ENCODE results near the gene DNAJA4. TPM values are rescaled to one million over a fixed set of nuclear protein-coding genes. Genes with fewer than 3 reads are reported as not detected.

DNAJA4 gene
- total RNA-seq, 4 donors from 2014 or later = 36.9 to 66.8 (median 48.6) TPM

DNA sequence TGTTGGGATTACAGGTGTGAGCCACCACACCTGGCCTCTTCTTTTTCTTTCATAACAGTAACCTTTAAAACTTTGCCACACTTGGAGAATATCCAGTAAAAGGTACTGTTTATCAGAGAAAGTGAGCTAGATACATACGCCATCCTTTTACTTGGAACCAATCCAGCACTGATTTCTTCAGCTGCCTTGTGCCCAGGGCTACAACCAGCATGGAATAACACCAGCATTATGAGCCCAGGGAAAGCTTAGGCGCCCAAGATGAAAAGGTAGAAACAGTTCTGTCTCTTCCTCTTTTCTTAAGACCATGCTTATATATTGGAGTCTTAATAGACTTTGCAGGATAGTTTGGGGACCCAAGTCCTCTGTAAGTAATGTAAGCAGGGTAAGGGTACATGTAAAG is 26.7 kb downstream of the DNAJA4 start:
- intact Hi-C loops (cut with DNase I; ENCODE audit: low total_unique reads) = no loop called here
- no peak for TF ChIP-seq POLR2A (IDR thresholded peaks at IDR 0.05)
- TF ChIP-seq, protein P1, sequence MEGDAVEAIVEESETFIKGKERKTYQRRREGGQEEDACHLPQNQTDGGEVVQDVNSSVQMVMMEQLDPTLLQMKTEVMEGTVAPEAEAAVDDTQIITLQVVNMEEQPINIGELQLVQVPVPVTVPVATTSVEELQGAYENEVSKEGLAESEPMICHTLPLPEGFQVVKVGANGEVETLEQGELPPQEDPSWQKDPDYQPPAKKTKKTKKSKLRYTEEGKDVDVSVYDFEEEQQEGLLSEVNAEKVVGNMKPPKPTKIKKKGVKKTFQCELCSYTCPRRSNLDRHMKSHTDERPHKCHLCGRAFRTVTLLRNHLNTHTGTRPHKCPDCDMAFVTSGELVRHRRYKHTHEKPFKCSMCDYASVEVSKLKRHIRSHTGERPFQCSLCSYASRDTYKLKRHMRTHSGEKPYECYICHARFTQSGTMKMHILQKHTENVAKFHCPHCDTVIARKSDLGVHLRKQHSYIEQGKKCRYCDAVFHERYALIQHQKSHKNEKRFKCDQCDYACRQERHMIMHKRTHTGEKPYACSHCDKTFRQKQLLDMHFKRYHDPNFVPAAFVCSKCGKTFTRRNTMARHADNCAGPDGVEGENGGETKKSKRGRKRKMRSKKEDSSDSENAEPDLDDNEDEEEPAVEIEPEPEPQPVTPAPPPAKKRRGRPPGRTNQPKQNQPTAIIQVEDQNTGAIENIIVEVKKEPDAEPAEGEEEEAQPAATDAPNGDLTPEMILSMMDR (IDR thresholded peaks at IDR 0.05) = no peak
- WGBS, 2 donors = 38 to 55% methylated on average over 2 of the region's 2 CpGs
- H3K4me3 ChIP-seq (ENCODE audit: low read depth, poor library complexity, severe bottlenecking) = no peak overlapping the region
- peak in 1 of 2 donors; percentile 57 for DNase-seq (ENCODE audit: low spot score in 2 of 2)

DNA sequence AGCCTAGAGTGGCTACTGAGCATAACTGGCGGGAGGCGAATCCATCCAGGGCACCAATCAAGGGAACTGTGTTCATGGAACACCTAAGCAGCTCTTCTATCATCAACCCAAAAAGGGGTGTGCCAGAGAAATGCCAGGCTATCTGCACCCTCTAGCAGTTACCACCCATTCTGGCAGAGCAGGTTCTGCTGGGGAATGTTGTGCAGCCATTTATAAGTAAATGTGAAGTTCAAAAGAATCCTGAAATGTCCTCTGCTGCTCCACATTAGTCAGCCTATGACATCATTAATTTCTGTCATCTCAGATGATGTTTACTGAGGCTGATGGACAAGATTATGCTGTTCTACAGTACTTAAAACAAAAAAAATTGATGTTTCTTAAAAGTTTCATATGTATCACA is 27.3 kb downstream of the DNAJA4 start:
- DNase-seq (ENCODE audit: low spot score in 2 of 2) = peak in 1 of 2 donors; percentile 39
- intact Hi-C loops (cut with DNase I; ENCODE audit: low total_unique reads) = no loop called here
- H3K4me3 ChIP-seq (ENCODE audit: low read depth, poor library complexity, severe bottlenecking) = no peak overlapping the region
- no peak for TF ChIP-seq POLR2A (IDR thresholded peaks at IDR 0.05)
- TF ChIP-seq, protein P1 (IDR thresholded peaks at IDR 0.05) = no peak
- 69 to 91% methylated on average over 2 of the region's 2 CpGs for WGBS, 2 donors

DNA sequence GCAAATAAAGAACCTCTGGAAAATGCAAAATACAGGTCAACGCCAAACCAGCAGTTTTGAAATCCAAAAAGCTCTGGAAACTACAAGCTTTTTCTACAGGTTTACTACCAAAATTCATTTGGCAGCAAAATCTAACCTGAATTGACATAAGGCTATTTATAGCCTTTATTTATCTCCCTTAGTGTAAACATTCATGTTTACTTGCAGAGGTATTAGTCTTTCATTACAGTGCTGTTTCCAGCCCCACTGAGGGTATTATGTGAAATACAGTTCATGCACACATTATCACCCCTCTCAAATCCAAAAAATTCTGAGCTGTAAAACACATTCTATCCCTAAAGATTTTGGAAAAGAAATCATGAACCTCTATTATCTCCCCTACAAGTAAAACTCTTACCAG is 27.9 kb downstream of the DNAJA4 start:
- intact Hi-C loops (cut with DNase I; ENCODE audit: low total_unique reads) = no loop called here
- 53 to 91% methylated on average over 1 of the region's 1 CpG for WGBS, 2 donors

DNA sequence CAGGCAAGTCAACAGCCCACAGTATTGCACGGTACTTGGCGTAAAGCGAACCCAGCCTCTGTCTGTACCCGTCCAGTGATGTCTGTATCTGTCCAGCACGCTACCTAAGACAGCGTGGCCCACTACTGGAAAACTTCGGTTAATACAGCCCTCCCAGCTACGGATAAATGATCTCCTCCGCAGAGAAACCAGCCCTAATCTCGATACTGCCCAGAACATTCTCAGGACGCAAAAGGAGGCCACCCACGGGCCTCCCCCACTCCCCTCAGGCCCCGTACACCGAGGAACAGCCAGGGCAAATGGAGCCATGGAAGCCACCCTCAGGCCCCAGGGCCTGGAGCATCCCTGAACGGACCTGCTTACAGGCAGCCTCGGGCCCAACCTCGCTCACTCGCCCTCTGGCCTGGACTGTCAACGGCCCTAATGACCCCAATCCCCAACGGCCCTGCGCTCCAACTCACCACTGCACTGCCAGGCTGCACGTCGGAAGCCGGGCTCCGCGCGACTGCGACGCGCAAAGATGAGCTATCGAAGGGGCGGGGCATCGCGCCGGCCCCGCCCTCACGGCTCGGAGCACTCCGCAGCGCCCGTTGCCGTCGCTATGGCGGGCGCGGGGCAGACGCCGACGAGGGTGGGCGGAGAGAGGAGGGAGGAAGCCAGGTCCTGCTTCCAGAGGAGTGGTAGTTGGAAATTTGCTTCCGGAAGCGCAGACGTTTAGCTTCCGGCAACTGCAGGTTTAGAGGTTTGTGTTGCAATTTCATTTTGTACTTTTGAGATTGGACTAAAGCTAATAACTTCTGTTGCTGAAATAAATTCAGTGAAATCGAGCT is 35.0 kb downstream of the DNAJA4 start, which contains the start of gene SKIC8:
Gene SKIC8 (minus strand): TSS at position 509 of the 830 bp plus-strand sequence. CDS start 3,923 bp downstream, outside the sequence.
- WGBS, 2 donors = 0 to 1% methylated on average over 20 to 42 of the region's 55 CpGs
- peak within 1 kb of the TSS; percentile 93 for H3K4me3 ChIP-seq (ENCODE audit: low read depth, poor library complexity, severe bottlenecking)
- TF ChIP-seq POLR2A (IDR thresholded peaks at IDR 0.05) = peak in 1 of 2 donors; percentile 45
- TF ChIP-seq, protein P1 (IDR thresholded peaks at IDR 0.05) = no peak
- intact Hi-C loops (cut with DNase I; ENCODE audit: low total_unique reads) = loop anchor here (5.0 kb wide), 1 partner anchor 162 kb away; no protein-coding TSS in a partner anchor
- DNase-seq (ENCODE audit: low spot score in 2 of 2) = peak; percentile 90 to 97

More for the DNA sequence above, 27.9 kb downstream of the DNAJA4 start:
- TF ChIP-seq, protein P1 (IDR thresholded peaks at IDR 0.05) = no peak
- TF ChIP-seq POLR2A (IDR thresholded peaks at IDR 0.05) = no peak
- no peak overlapping the region for H3K4me3 ChIP-seq (ENCODE audit: low read depth, poor library complexity, severe bottlenecking)
- no peak for DNase-seq (ENCODE audit: low spot score in 2 of 2)

DNA sequence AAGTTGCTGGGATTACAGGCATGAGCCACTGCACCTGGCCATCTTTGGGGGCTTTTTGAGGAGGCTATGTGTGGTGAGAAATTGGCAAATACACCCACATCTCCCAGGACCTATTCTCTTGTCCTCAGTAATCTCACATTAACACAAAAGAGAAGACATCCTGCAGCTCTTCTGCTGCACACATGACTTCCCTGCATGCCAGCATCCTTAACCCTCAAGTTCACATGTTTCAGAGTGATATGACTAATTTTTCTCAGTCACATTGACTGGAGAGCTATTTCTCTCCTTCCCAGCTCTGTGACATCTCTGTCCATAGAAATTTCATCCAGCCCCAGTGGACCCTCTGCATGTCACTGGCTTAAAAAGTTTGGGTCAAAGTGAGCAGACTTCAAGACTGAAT is 37.0 kb downstream of the DNAJA4 start:
- DNase-seq (ENCODE audit: low spot score in 2 of 2) = no peak
- intact Hi-C loops (cut with DNase I; ENCODE audit: low total_unique reads) = no loop called here
- H3K4me3 ChIP-seq (ENCODE audit: low read depth, poor library complexity, severe bottlenecking) = no peak overlapping the region
- TF ChIP-seq, protein P1 (IDR thresholded peaks at IDR 0.05) = no peak
- no peak for TF ChIP-seq POLR2A (IDR thresholded peaks at IDR 0.05)

Data from lower leg skin (tissue), 4 donors.